ENCODE results near the gene SORBS2. TPM values are rescaled to one million over a fixed set of nuclear protein-coding genes. Genes with fewer than 3 reads are reported as not detected.

The SORBS2 gene
- total and polyA plus RNA-seq, 12 donors: 175 to 3,169 (median 1,523) TPM

- TF ChIP-seq CTCF (IDR thresholded peaks at IDR 0.05): no peak
- peak overlapping the region in 9 of 10 donors; percentile 7 to 95 (median 80) for H3K27ac ChIP-seq
- WGBS, 2 donors: 51 to 54% methylated on average over 5 of the region's 5 CpGs
- intact Hi-C loops (cut with DNase I): loop anchor here in 2 of 10 donors (5.0 kb wide), 2 partner anchors 34 to 39 kb away; partner anchors contain the start of gene SORBS2 (in 1 of the 2)
- peaks cover 0 to 15% (median 0%) of the 10 kb centered on the region in 11 donors for H3K9me3 ChIP-seq
- ATAC-seq (no peak), DNase-seq (no peak)
- peaks cover 5 to 36% (median 24%) of the 10 kb centered on the region in 9 donors for H3K4me1 ChIP-seq
- H3K36me3 ChIP-seq: no peaks in the 10 kb centered on the region
- H3K4me3 ChIP-seq: no peak overlapping the region
- no peaks in the 10 kb centered on the region for H3K27me3 ChIP-seq
Observed at GRCh38 chr4:185846505-185847150, 34.6 kb upstream of the SORBS2 start.

GRCh38 chr4:185845966-185846365 is 34.0 kb upstream of the SORBS2 start:
- DNase-seq: no peak
- no peak for TF ChIP-seq CTCF (IDR thresholded peaks at IDR 0.05)
- no peaks in the 10 kb centered on the region for H3K27me3 ChIP-seq
- no peak for ATAC-seq
- 83 to 85% methylated on average over 3 of the region's 3 CpGs for WGBS, 2 donors
- H3K4me1 ChIP-seq: peaks cover 5 to 36% (median 24%) of the 10 kb centered on the region in 9 donors
- peaks cover 0 to 15% (median 0%) of the 10 kb centered on the region in 11 donors for H3K9me3 ChIP-seq
- intact Hi-C loops (cut with DNase I): loop anchor here in 2 of 10 donors (5.0 kb wide), 2 partner anchors 34 to 39 kb away; partner anchors contain the start of gene SORBS2 (in 1 of the 2)
- no peaks in the 10 kb centered on the region for H3K36me3 ChIP-seq
- H3K27ac ChIP-seq: peak overlapping the region in 7 of 10 donors; percentile 63 to 95 (median 86)
- H3K4me3 ChIP-seq: no peak overlapping the region

GRCh38 chr4:185841451-185841850 is 29.5 kb upstream of the SORBS2 start:
- peaks cover 8 to 46% (median 38%) of the 10 kb centered on the region in 9 donors for H3K4me1 ChIP-seq
- no peak overlapping the region for H3K4me3 ChIP-seq
- DNase-seq (no peak), ATAC-seq (no peak)
- no peak for TF ChIP-seq CTCF (IDR thresholded peaks at IDR 0.05)
- H3K36me3 ChIP-seq: no peaks in the 10 kb centered on the region
- 91 to 97% methylated on average over 2 of the region's 2 CpGs for WGBS, 2 donors
- no peaks in the 10 kb centered on the region for H3K27me3 ChIP-seq
- H3K9me3 ChIP-seq: peaks cover 0 to 10% (median 0%) of the 10 kb centered on the region in 11 donors
- H3K27ac ChIP-seq: peak overlapping the region in 4 of 10 donors; percentile 1 to 89 (median 84)
- intact Hi-C loops (cut with DNase I): no loop called here

GRCh38 chr4:185840953-185841352 is 29.0 kb upstream of the SORBS2 start:
- 84 to 86% methylated on average over 6 of the region's 6 CpGs for WGBS, 2 donors
- H3K4me3 ChIP-seq: no peak overlapping the region
- no peak for ATAC-seq
- peak overlapping the region in 5 of 10 donors; percentile 81 to 89 (median 85) for H3K27ac ChIP-seq
- peaks cover 0 to 8% (median 0%) of the 10 kb centered on the region in 11 donors for H3K9me3 ChIP-seq
- no peaks in the 10 kb centered on the region for H3K36me3 ChIP-seq
- TF ChIP-seq CTCF (IDR thresholded peaks at IDR 0.05): no peak
- H3K27me3 ChIP-seq: no peaks in the 10 kb centered on the region
- peaks cover 8 to 47% (median 38%) of the 10 kb centered on the region in 9 donors for H3K4me1 ChIP-seq
- intact Hi-C loops (cut with DNase I): no loop called here
- no peak for DNase-seq

Measured in heart right ventricle (tissue), 16 donors.